GM10248 (cell line): ENCODE results near the gene OCIAD1.
"Not testable (repeated sequence)": the region's sequence is repeated elsewhere in the genome, so short reads cannot be mapped to it uniquely, and the experiment has no call there.

Experiments
- CTCF ChIA-PET: fragments of 300-600 bp; sonication (Branson Sonifier 250); formaldehyde crosslinking; extraction: SDS; loops from one replicate; lab custom pipeline; 2021; ENCODE audit warnings: antibody characterized with exemption; lab: Yijun Ruan, JAX
- POLR2A ChIA-PET: fragments of 350-650 bp; sonication (Branson Sonifier 250); formaldehyde crosslinking; extraction: SDS; loops from one replicate; lab custom pipeline; 2020; ENCODE audit warnings: antibody characterized with exemption; lab: Yijun Ruan, JAX
- DNase-seq: peaks from one replicate; pipeline ENCODE4 v3.0.0; 2012; ENCODE audit errors: extremely low spot score
- CTCF ChIP-seq: IDR thresholded peaks from 2 replicates; pipeline ENCODE4 v1.5.1; 2012; ENCODE audit warnings: mild to moderate bottlenecking, low read depth; ENCODE audit errors: extremely low read depth, missing control alignments, control extremely low read depth

Gene OCIAD1

GRCh38 chr4:48816971-48817370 is 13.9 kb upstream of the OCIAD1 start:
- TF ChIP-seq CTCF: no peak
- no peak for DNase-seq
- CTCF ChIA-PET: interaction anchor here (1.2 to 2.2 kb wide), 3 partner anchors 9 to 21 kb away, joined by 4 to 8 read pairs (median 5); no protein-coding TSS in a partner anchor
- POLR2A ChIA-PET: interaction anchor here (0.7 kb wide), 1 partner anchor 36 kb away, joined by 3 read pairs; no protein-coding TSS in a partner anchor

- CTCF ChIA-PET: interaction anchor here (0.9 kb wide), 1 partner anchor 13 kb away, joined by 3 read pairs; no protein-coding TSS in a partner anchor
- POLR2A ChIA-PET: interaction anchor here (0.5 kb wide), 1 partner anchor 49 kb away, joined by 4 read pairs; no protein-coding TSS in a partner anchor
- DNase-seq: not testable (repeated sequence)
Observed at GRCh38 chr4:48821431-48821830, 9.5 kb upstream of the OCIAD1 start.

- DNase-seq: no peak
- ChIA-PET CTCF (interaction anchor here (0.7 to 2.0 kb wide), 4 partner anchors 8 to 19 kb away, joined by 3 to 6 read pairs (median 4); no protein-coding TSS in a partner anchor), POLR2A (no interaction called here)
Observed at GRCh38 chr4:48827622-48828021, 3.3 kb upstream of the OCIAD1 start.

GRCh38 chr4:48831532-48832030 is 693 bp downstream of the OCIAD1 start:
- ChIA-PET POLR2A (no interaction called here), CTCF (interaction anchor here (0.7 to 1.4 kb wide), 2 partner anchors 10 to 57 kb away, joined by 3 to 4 read pairs; no protein-coding TSS in a partner anchor)
- DNase-seq: no peak
- no peak for TF ChIP-seq CTCF

More at GRCh38 chr4:48827622-48828021, 3.3 kb upstream of the OCIAD1 start:
- no peak for TF ChIP-seq CTCF

GRCh38 chr4:48832571-48832970 is 1.7 kb downstream of the OCIAD1 start:
- TF ChIP-seq CTCF: no peak
- ChIA-PET POLR2A (no interaction called here), CTCF (interaction anchor here (0.7 kb wide), 1 partner anchor 9 kb away, joined by 4 read pairs; no protein-coding TSS in a partner anchor)
- no peak for DNase-seq

GRCh38 chr4:48836658-48837057 is 5.8 kb downstream of the OCIAD1 start:
- POLR2A ChIA-PET: no interaction called here
- CTCF ChIA-PET: interaction anchor here (1.3 kb wide), 1 partner anchor 74 kb away, joined by 3 read pairs; no protein-coding TSS in a partner anchor
- no peak for TF ChIP-seq CTCF
- DNase-seq: no peak

- ChIA-PET POLR2A (no interaction called here), CTCF (interaction anchor here (1.6 to 1.8 kb wide), 2 partner anchors 9 to 11 kb away, joined by 3 to 4 read pairs; no protein-coding TSS in a partner anchor)
- DNase-seq: no peak
- no peak for TF ChIP-seq CTCF
Observed at GRCh38 chr4:48841045-48841827, 10.3 kb downstream of the OCIAD1 start.
